HL-60 (cell line): ENCODE data around the gene IL20RB.

Source experiments
- DNase-seq, 2 experiments: peaks; one replicate each; pipeline ENCODE4 v3.0.0-alpha.2; 2010 to 2020; ENCODE audit warnings: low read depth in 1 of 2, low spot score in 1 of 2
- H3K27ac ChIP-seq: fragments of 250-450 bp; sonication (Bioruptor Pico); replicated peaks from 2 replicates; pipeline ENCODE4 v1.5.1; 2020; ENCODE audit warnings: mild to moderate bottlenecking, moderate library complexity
- H3K27me3 ChIP-seq: fragments of 250-450 bp; sonication (Bioruptor Pico); 2 replicates; pipeline ENCODE4 v1.5.1; 2021; ENCODE audit warnings: mild to moderate bottlenecking, moderate library complexity; ENCODE audit not compliant: insufficient read depth, poor library complexity, severe bottlenecking
- H3K4me3 ChIP-seq: replicated peaks from 2 replicates; pipeline ENCODE4 v1.5.1; 2011; ENCODE audit warnings: mild to moderate bottlenecking, control low read depth, low read length; ENCODE audit not compliant: insufficient read depth
- GABPA ChIP-seq: IDR thresholded peaks from 2 replicates; pipeline ENCODE4 v1.6.1; 2012; ENCODE audit warnings: low read depth
- POLR2AphosphoS5 ChIP-seq: IDR thresholded peaks from 2 replicates; pipeline ENCODE4 v1.6.1; 2012; ENCODE audit warnings: low read depth
- SPI1 ChIP-seq: IDR thresholded peaks from 2 replicates; pipeline ENCODE4 v1.6.1; 2012; ENCODE audit warnings: low read depth, mild to moderate bottlenecking, borderline replicate concordance
- TF ChIP-seq, protein P1 (sequence below): IDR thresholded peaks from one replicate; pipeline ENCODE4 v1.5.1; 2011; ENCODE audit warnings: low read length, control low read depth, inconsistent platforms; ENCODE audit not compliant: insufficient read depth
- TF ChIP-seq, protein P2 (sequence below): IDR thresholded peaks from 2 replicates; pipeline ENCODE4 v1.6.1; 2012; ENCODE audit warnings: low read depth; ENCODE audit not compliant: insufficient replicate concordance

IL20RB gene

DNA sequence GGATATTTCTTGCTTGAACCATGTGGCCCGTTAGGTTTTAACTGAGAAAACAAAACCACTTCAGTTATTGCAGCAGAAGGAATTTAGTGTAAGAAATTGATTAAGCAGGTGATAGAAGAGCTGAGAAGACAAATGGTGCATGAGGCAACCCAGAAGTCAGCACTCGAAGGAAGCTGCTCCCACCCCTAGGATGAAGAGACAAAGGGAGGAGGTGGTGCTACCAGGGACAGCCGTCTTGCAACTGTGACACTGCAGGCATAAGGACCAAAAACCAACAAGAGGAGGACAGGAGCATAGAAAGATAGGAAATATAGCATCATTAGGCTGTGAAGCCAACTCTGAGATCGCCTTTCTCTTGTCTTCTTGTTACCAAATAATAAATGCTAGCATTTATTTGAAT is 89.0 kb downstream of the IL20RB start:
- Histone ChIP-seq H3K27ac (no peak overlapping the region), H3K27me3 (no peaks in the 10 kb centered on the region), H3K4me3 (no peak overlapping the region)
- DNase-seq, result no peak
- TF ChIP-seq GABPA (no peak), POLR2AphosphoS5 (no peak), SPI1 (no peak)
- TF ChIP-seq, protein P1, sequence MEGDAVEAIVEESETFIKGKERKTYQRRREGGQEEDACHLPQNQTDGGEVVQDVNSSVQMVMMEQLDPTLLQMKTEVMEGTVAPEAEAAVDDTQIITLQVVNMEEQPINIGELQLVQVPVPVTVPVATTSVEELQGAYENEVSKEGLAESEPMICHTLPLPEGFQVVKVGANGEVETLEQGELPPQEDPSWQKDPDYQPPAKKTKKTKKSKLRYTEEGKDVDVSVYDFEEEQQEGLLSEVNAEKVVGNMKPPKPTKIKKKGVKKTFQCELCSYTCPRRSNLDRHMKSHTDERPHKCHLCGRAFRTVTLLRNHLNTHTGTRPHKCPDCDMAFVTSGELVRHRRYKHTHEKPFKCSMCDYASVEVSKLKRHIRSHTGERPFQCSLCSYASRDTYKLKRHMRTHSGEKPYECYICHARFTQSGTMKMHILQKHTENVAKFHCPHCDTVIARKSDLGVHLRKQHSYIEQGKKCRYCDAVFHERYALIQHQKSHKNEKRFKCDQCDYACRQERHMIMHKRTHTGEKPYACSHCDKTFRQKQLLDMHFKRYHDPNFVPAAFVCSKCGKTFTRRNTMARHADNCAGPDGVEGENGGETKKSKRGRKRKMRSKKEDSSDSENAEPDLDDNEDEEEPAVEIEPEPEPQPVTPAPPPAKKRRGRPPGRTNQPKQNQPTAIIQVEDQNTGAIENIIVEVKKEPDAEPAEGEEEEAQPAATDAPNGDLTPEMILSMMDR, result no peak
- TF ChIP-seq, protein P2, sequence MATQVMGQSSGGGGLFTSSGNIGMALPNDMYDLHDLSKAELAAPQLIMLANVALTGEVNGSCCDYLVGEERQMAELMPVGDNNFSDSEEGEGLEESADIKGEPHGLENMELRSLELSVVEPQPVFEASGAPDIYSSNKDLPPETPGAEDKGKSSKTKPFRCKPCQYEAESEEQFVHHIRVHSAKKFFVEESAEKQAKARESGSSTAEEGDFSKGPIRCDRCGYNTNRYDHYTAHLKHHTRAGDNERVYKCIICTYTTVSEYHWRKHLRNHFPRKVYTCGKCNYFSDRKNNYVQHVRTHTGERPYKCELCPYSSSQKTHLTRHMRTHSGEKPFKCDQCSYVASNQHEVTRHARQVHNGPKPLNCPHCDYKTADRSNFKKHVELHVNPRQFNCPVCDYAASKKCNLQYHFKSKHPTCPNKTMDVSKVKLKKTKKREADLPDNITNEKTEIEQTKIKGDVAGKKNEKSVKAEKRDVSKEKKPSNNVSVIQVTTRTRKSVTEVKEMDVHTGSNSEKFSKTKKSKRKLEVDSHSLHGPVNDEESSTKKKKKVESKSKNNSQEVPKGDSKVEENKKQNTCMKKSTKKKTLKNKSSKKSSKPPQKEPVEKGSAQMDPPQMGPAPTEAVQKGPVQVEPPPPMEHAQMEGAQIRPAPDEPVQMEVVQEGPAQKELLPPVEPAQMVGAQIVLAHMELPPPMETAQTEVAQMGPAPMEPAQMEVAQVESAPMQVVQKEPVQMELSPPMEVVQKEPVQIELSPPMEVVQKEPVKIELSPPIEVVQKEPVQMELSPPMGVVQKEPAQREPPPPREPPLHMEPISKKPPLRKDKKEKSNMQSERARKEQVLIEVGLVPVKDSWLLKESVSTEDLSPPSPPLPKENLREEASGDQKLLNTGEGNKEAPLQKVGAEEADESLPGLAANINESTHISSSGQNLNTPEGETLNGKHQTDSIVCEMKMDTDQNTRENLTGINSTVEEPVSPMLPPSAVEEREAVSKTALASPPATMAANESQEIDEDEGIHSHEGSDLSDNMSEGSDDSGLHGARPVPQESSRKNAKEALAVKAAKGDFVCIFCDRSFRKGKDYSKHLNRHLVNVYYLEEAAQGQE, result no peak

DNA sequence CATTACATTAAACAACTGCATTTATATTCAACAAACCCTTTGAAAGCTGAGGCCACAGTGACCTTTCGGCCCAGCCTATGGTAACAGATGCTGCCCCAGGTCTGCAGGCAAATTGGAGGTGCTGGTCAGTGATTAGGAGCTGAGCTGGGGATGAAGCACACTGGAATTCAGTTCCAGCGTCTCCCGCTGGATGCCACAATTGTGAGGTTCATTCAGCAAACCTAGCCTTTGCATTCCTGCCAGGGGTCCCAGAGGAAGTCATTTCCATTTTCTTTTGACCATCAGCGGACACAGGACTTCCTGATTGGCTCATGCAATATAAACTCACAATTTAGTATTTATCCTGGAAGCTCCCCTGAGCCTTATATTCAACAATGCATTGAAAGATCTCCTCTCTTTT is 89.5 kb downstream of the IL20RB start:
- TF ChIP-seq, protein P1, result no peak
- TF ChIP-seq SPI1, result no peak
- TF ChIP-seq GABPA, result no peak
- TF ChIP-seq POLR2AphosphoS5, result no peak
- TF ChIP-seq, protein P2, result no peak
- H3K27ac ChIP-seq, result no peak overlapping the region
- no peak for DNase-seq

DNA sequence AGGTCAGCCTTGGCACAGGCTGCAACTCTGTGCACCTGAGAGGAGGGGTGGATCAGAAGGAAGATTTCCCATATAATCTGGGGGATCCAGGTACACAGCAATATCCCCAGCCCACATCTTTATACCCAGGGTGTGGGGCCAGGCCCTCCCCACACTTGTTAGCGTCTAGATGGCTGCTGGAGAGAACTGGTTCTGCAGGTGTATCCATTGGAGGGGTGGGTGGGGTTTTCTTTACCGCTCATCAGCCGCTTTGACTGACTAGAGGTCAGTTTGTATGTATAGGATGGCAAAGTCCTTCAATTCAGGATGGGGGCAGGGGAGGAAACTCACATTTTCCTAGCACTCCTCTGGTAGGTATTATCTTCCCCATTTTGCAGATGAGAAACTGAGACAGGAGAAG is 92.5 kb downstream of the IL20RB start:
- Histone ChIP-seq H3K27ac (no peak overlapping the region), H3K4me3 (no peak overlapping the region), H3K27me3 (no peaks in the 10 kb centered on the region)
- DNase-seq, result no peak
- TF ChIP-seq, protein P2, result no peak

More for the DNA sequence above, 89.5 kb downstream of the IL20RB start:
- Histone ChIP-seq H3K27me3 (no peaks in the 10 kb centered on the region), H3K4me3 (no peak overlapping the region)

DNA sequence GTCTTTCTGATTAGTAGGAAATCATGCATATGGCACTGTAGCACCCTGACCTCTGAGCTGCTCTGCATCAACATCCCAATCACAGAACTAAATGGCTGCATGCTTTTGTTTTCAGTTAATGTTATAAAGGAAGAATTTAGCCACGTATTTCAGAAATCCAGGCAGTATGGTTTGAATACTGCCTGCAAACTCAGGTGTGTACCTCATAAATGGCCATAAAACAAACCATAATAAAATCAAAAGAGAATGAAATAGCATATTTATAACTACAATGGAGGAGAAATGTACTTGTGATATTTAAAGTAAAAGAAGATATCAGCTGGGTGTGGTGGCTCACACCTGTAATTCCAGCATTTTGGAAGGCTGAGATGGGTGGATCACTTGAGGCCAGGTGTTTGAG is 94.5 kb downstream of the IL20RB start:
- Histone ChIP-seq H3K4me3 (no peak overlapping the region), H3K27me3 (no peaks in the 10 kb centered on the region), H3K27ac (no peak overlapping the region)
- no peak for TF ChIP-seq SPI1
- DNase-seq, result no peak
